ENCODE data around the gene ALDH1B1.

DNA sequence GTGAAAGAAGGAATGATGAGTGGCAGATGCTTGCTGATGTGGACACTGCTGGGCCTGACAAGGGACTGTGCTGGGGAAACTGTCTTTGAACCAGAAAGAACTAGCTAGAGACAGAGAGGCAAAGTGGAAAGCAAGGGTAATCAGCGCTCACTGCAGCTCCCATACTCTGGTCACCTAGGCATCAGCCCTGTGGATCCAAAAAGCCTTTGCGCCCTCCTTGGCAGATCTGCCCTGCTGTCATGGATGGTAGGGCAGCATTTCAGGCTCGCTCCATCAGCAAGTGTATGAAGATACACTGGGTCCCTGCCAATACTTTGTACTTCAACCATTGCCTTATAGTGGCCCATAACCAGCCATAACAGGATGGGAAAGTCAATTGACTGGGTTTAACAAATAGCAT is 6.6 kb upstream of the ALDH1B1 start:
- TF ChIP-seq, protein P1, sequence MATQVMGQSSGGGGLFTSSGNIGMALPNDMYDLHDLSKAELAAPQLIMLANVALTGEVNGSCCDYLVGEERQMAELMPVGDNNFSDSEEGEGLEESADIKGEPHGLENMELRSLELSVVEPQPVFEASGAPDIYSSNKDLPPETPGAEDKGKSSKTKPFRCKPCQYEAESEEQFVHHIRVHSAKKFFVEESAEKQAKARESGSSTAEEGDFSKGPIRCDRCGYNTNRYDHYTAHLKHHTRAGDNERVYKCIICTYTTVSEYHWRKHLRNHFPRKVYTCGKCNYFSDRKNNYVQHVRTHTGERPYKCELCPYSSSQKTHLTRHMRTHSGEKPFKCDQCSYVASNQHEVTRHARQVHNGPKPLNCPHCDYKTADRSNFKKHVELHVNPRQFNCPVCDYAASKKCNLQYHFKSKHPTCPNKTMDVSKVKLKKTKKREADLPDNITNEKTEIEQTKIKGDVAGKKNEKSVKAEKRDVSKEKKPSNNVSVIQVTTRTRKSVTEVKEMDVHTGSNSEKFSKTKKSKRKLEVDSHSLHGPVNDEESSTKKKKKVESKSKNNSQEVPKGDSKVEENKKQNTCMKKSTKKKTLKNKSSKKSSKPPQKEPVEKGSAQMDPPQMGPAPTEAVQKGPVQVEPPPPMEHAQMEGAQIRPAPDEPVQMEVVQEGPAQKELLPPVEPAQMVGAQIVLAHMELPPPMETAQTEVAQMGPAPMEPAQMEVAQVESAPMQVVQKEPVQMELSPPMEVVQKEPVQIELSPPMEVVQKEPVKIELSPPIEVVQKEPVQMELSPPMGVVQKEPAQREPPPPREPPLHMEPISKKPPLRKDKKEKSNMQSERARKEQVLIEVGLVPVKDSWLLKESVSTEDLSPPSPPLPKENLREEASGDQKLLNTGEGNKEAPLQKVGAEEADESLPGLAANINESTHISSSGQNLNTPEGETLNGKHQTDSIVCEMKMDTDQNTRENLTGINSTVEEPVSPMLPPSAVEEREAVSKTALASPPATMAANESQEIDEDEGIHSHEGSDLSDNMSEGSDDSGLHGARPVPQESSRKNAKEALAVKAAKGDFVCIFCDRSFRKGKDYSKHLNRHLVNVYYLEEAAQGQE (IDR thresholded peaks at IDR 0.05; ENCODE audit: borderline replicate concordance), result no peak
- TF ChIP-seq, protein P1 (CRISPR knock-in tag; IDR thresholded peaks at IDR 0.05; ENCODE audit: low read depth), result no peak
- TF ChIP-seq ZFX (CRISPR knock-in tag; IDR thresholded peaks at IDR 0.05), result no peak
- no peak for TF ChIP-seq BACH1 (tag; IDR thresholded peaks at IDR 0.05)
- no peak for TF ChIP-seq CBX8 (IDR thresholded peaks at IDR 0.05; ENCODE audit: borderline replicate concordance, extremely low read depth, low read depth, low read length, poor library complexity, severe bottlenecking)
- TF ChIP-seq, protein P2, sequence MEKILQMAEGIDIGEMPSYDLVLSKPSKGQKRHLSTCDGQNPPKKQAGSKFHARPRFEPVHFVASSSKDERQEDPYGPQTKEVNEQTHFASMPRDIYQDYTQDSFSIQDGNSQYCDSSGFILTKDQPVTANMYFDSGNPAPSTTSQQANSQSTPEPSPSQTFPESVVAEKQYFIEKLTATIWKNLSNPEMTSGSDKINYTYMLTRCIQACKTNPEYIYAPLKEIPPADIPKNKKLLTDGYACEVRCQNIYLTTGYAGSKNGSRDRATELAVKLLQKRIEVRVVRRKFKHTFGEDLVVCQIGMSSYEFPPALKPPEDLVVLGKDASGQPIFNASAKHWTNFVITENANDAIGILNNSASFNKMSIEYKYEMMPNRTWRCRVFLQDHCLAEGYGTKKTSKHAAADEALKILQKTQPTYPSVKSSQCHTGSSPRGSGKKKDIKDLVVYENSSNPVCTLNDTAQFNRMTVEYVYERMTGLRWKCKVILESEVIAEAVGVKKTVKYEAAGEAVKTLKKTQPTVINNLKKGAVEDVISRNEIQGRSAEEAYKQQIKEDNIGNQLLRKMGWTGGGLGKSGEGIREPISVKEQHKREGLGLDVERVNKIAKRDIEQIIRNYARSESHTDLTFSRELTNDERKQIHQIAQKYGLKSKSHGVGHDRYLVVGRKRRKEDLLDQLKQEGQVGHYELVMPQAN (IDR thresholded peaks at IDR 0.05; ENCODE audit: borderline replicate concordance), result no peak
- no peak for TF ChIP-seq EZH2 (IDR thresholded peaks at IDR 0.05; ENCODE audit: borderline replicate concordance, low read depth, low read length)
- TF ChIP-seq, protein P3, sequence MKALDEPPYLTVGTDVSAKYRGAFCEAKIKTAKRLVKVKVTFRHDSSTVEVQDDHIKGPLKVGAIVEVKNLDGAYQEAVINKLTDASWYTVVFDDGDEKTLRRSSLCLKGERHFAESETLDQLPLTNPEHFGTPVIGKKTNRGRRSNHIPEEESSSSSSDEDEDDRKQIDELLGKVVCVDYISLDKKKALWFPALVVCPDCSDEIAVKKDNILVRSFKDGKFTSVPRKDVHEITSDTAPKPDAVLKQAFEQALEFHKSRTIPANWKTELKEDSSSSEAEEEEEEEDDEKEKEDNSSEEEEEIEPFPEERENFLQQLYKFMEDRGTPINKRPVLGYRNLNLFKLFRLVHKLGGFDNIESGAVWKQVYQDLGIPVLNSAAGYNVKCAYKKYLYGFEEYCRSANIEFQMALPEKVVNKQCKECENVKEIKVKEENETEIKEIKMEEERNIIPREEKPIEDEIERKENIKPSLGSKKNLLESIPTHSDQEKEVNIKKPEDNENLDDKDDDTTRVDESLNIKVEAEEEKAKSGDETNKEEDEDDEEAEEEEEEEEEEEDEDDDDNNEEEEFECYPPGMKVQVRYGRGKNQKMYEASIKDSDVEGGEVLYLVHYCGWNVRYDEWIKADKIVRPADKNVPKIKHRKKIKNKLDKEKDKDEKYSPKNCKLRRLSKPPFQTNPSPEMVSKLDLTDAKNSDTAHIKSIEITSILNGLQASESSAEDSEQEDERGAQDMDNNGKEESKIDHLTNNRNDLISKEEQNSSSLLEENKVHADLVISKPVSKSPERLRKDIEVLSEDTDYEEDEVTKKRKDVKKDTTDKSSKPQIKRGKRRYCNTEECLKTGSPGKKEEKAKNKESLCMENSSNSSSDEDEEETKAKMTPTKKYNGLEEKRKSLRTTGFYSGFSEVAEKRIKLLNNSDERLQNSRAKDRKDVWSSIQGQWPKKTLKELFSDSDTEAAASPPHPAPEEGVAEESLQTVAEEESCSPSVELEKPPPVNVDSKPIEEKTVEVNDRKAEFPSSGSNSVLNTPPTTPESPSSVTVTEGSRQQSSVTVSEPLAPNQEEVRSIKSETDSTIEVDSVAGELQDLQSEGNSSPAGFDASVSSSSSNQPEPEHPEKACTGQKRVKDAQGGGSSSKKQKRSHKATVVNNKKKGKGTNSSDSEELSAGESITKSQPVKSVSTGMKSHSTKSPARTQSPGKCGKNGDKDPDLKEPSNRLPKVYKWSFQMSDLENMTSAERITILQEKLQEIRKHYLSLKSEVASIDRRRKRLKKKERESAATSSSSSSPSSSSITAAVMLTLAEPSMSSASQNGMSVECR (CRISPR knock-in tag; IDR thresholded peaks at IDR 0.05), result no peak
- TF ChIP-seq, protein P4, sequence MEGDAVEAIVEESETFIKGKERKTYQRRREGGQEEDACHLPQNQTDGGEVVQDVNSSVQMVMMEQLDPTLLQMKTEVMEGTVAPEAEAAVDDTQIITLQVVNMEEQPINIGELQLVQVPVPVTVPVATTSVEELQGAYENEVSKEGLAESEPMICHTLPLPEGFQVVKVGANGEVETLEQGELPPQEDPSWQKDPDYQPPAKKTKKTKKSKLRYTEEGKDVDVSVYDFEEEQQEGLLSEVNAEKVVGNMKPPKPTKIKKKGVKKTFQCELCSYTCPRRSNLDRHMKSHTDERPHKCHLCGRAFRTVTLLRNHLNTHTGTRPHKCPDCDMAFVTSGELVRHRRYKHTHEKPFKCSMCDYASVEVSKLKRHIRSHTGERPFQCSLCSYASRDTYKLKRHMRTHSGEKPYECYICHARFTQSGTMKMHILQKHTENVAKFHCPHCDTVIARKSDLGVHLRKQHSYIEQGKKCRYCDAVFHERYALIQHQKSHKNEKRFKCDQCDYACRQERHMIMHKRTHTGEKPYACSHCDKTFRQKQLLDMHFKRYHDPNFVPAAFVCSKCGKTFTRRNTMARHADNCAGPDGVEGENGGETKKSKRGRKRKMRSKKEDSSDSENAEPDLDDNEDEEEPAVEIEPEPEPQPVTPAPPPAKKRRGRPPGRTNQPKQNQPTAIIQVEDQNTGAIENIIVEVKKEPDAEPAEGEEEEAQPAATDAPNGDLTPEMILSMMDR (IDR thresholded peaks at IDR 0.05 in 2 of 3, conservative IDR thresholded peaks at IDR 0.05 in 1 of 3; ENCODE audit: insufficient read depth in 2 of 3, low read depth in 1 of 3, low read length in 3 of 3), result no peak
- no peak for TF ChIP-seq YY1 (IDR thresholded peaks at IDR 0.05; ENCODE audit: borderline replicate concordance in 1 of 3, control insufficient read depth in 1 of 3, extremely low read depth in 1 of 3, insufficient read depth in 3 of 3, insufficient read length in 1 of 3, insufficient replicate concordance in 2 of 3, low read depth in 1 of 3, low read length in 2 of 3)
